ENCODE results near the gene DPYD.

DPYD gene

DNA sequence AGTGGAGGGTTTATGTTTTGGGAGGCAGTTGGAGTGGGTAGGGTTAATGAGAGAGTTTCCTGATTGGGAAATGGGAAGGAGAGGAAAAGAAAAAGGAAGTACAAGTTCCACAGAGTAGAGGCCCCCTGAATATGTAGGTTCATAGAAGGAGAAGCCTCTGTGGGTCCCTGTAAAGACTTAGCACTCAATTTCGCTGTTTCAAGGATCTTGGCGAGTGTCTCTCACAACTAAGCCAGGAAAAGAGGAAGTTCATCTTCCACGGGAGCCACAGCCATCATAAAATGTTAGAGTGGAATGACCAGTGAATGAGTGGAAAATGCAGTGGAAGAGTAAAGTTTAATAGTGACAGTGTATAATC, 17.4 kb upstream of the DPYD start:
- no peaks in the 10 kb centered on the region for H3K4me1 Mint-ChIP-seq
- DNase-seq: no peak
- H3K36me3 Mint-ChIP-seq (ENCODE audit: low read depth): no peaks in the 10 kb centered on the region
- no peak overlapping the region for H3K27ac Mint-ChIP-seq
- TF ChIP-seq, protein P1, sequence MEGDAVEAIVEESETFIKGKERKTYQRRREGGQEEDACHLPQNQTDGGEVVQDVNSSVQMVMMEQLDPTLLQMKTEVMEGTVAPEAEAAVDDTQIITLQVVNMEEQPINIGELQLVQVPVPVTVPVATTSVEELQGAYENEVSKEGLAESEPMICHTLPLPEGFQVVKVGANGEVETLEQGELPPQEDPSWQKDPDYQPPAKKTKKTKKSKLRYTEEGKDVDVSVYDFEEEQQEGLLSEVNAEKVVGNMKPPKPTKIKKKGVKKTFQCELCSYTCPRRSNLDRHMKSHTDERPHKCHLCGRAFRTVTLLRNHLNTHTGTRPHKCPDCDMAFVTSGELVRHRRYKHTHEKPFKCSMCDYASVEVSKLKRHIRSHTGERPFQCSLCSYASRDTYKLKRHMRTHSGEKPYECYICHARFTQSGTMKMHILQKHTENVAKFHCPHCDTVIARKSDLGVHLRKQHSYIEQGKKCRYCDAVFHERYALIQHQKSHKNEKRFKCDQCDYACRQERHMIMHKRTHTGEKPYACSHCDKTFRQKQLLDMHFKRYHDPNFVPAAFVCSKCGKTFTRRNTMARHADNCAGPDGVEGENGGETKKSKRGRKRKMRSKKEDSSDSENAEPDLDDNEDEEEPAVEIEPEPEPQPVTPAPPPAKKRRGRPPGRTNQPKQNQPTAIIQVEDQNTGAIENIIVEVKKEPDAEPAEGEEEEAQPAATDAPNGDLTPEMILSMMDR (IDR thresholded peaks at IDR 0.05): no peak
- H3K27me3 Mint-ChIP-seq (ENCODE audit: low read depth, poor library complexity): peaks cover 6% of the 10 kb centered on the region
- H3K9me3 Mint-ChIP-seq: no peaks in the 10 kb centered on the region
- H3K4me3 Mint-ChIP-seq: no peak overlapping the region

DNA sequence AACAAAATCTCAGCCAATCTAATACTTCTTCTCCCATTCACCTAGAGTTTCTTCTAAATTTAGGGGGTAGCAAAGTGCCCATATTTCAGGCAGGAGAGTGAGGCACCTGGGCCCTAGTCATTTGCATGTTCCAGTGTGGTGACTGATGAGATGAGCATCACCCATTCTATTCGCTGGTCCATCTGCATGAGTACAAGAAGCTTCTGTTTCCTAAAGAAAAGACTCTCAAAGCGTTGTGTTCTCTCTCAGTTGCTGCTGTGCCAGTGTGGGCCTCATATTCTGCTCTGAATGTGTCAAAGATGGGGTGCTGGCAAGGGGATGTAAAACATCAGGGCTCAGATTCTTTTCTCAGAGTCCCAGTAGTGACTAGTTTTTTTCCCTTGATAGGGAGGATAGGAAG, 16.1 kb upstream of the DPYD start:
- H3K36me3 Mint-ChIP-seq (ENCODE audit: low read depth): no peaks in the 10 kb centered on the region
- peaks cover 6% of the 10 kb centered on the region for H3K27me3 Mint-ChIP-seq (ENCODE audit: low read depth, poor library complexity)
- no peak for DNase-seq
- no peaks in the 10 kb centered on the region for H3K4me1 Mint-ChIP-seq
- no peak overlapping the region for H3K4me3 Mint-ChIP-seq
- TF ChIP-seq, protein P1 (IDR thresholded peaks at IDR 0.05): no peak
- no peaks in the 10 kb centered on the region for H3K9me3 Mint-ChIP-seq
- H3K27ac Mint-ChIP-seq: no peak overlapping the region

DNA sequence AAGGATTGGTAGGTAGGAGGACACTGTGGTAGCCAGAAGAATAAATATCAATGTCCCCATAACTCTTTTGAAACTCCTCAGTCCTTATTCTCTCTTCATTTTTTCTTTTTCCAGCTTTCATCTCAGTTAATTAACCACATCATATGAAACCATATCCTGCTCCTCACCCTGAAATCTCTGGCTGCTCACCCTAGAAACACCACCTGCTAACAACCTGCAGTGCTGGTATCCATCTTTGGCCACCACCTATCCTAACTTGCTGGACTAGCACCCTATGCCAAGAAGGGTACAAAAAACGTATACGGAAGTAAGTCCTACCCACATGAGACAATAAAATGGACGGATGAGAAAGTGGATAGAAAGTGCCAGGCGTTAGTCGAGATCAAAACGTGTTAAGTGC, 13.7 kb upstream of the DPYD start:
- no peaks in the 10 kb centered on the region for H3K4me1 Mint-ChIP-seq
- H3K9me3 Mint-ChIP-seq: no peaks in the 10 kb centered on the region
- H3K27me3 Mint-ChIP-seq (ENCODE audit: low read depth, poor library complexity): peaks cover 6% of the 10 kb centered on the region
- H3K27ac Mint-ChIP-seq: peak overlapping the region; percentile 43
- DNase-seq: no peak
- H3K4me3 Mint-ChIP-seq: no peak overlapping the region
- TF ChIP-seq, protein P1 (IDR thresholded peaks at IDR 0.05): no peak
- no peaks in the 10 kb centered on the region for H3K36me3 Mint-ChIP-seq (ENCODE audit: low read depth)

DNA sequence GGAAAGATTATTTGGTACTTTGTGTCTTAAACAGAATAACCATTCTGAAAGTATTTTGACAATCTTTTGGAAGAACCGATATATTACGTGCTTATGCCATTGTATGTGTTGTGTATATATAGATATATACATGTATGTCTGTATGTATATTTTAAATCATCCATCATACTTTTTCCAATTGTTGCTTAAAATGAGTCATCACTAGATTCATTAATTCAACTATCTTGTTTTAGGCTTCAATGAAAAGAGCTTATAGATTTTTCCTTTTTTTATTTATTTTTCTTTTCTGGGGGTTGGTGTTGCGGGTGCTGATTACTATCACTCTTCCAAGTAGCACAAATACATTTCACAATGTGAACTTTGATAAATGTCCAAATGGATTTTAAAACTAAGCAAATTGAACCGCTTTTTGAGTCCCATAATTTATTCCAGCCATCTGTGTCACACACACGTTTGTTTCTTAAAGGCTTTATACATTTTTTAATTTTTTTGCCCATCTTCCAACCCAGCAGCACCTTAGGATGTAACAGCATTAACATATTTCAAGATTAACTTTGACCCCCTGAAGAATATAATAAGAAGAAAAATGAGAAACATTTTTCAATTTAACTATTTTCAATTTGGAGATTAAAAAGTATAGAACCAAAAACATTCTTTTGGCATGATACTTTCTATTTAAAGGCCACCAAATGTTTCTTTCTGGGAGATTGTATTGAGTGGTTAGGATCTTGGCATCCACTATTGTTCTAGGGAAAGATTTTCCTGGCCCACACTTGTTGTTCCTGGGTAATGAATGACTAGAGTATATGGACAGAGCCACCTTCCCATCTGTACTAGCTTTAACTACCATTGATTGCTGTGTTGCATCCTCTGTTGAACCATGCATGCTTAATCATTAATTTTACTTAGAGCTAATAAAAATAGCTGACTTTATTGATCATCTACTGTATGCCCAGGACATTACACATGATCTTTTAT, 9.3 kb upstream of the DPYD start:
- peaks cover 6% of the 10 kb centered on the region for H3K27me3 Mint-ChIP-seq (ENCODE audit: low read depth, poor library complexity)
- H3K36me3 Mint-ChIP-seq (ENCODE audit: low read depth): no peaks in the 10 kb centered on the region
- no peaks in the 10 kb centered on the region for H3K4me1 Mint-ChIP-seq
- H3K4me3 Mint-ChIP-seq: no peak overlapping the region
- no peak for DNase-seq
- no peak overlapping the region for H3K27ac Mint-ChIP-seq
- no peaks in the 10 kb centered on the region for H3K9me3 Mint-ChIP-seq
- TF ChIP-seq, protein P1 (IDR thresholded peaks at IDR 0.05): no peak

DNA sequence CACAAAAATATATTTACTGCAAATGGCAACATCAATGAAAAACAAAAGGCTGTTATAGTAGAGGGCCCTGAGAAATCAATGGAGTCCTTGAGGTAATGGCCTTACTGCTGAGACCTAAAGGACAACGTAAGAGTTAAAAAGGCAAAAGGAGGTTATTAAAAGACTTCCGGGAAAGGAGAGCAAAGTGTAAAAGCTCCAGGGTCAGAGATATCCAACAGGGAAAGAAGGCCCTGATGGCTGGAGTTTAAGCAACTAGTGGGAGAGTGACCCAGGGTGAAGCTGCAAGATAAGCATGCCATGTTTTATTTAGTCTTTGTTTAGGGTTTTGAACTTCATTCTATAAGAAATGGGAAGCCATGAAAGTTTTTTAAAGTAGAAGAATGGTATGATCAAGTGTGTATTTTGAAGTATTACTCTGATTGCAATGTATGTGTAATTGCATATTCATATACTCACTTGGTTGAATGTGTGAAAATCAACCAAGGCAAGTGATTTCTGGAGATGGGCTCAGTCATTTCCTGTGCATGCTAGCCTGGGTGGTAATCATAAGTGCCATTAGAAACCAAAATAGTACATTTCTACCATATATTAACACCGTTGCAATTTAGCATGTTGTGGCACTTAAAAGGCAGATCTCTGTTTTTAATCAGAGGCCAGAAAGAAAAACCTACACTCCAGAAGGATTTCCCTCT, 5.3 kb upstream of the DPYD start:
- H3K36me3 Mint-ChIP-seq (ENCODE audit: low read depth): no peaks in the 10 kb centered on the region
- no peaks in the 10 kb centered on the region for H3K27me3 Mint-ChIP-seq (ENCODE audit: low read depth, poor library complexity)
- no peak for DNase-seq
- H3K9me3 Mint-ChIP-seq: no peaks in the 10 kb centered on the region
- H3K4me1 Mint-ChIP-seq: peaks cover 16% of the 10 kb centered on the region
- H3K4me3 Mint-ChIP-seq: no peak overlapping the region
- TF ChIP-seq, protein P1 (IDR thresholded peaks at IDR 0.05): no peak
- H3K27ac Mint-ChIP-seq: no peak overlapping the region

Data from nephron progenitor cell (in vitro differentiated cells).